Measurements from ENCODE around the gene UFD1.

UFD1 gene

DNA sequence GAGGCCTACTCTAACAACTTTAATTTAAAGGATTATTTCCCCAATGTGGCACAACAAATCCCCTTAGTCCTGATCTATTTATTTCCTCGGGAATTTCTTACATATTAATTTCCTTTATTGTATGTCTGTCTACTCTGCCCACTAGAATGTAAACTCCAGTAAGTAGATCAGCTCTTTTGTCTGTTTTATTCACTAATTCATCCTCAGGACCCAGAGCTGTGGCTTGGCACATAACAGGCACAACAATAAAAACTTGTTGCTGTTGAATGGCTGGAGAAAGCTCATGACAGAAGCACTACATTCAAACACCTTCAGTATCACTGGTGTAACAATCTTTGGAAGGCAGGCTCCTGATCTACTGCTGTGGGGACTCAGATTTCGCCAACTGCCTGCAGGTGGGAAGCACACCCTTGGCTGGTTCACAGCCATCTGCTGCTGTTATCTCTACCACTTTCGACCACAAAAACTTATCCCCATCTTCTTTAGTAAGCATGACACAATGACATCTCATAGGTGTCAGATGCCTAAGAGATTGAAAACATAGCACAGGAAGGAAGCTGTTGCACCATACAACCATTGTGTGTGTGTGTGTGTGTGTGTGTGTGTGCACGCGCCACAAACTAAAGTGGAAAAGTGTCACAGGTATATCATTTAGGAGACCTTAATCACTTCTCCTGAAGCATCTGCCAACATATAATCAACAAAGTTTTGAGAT is 59.4 kb downstream of the UFD1 start:
- Histone ChIP-seq H3K9ac (ENCODE audit: insufficient read length) (no peak overlapping the region), H3K36me3 (ENCODE audit: insufficient read depth, low read length) (peaks cover 12% of the 10 kb centered on the region; the same call in 1 of the 2 replicates), H3K9me3 (ENCODE audit: low read depth, low read length) (no peaks in the 10 kb centered on the region), H3K4me3 (no peak overlapping the region), H3K27ac (no peak overlapping the region)
- DNase-seq (ENCODE audit: low read depth, low spot score), result no peak
- TF ChIP-seq FOXP2 (optimal IDR thresholded peaks at IDR 0.05; ENCODE audit: control extremely low read depth, extremely low read length, insufficient read depth) (no peak), EZH2 (IDR thresholded peaks at IDR 0.05) (no peak), POLR2AphosphoS5 (IDR thresholded peaks at IDR 0.05; ENCODE audit: borderline replicate concordance, low read depth, low read length) (no peak)

GRCh38 chr22:19419086-19419463 is 59.9 kb downstream of the UFD1 start:
- Histone ChIP-seq H3K9me3 (ENCODE audit: low read depth, low read length) (no peaks in the 10 kb centered on the region), H3K36me3 (ENCODE audit: insufficient read depth, low read length) (peaks cover 12% of the 10 kb centered on the region; the same call in 1 of the 2 replicates), H3K4me3 (no peak overlapping the region), H3K27ac (no peak overlapping the region), H3K9ac (ENCODE audit: insufficient read length) (no peak overlapping the region)
- TF ChIP-seq POLR2AphosphoS5 (IDR thresholded peaks at IDR 0.05; ENCODE audit: borderline replicate concordance, low read depth, low read length) (no peak), FOXP2 (optimal IDR thresholded peaks at IDR 0.05; ENCODE audit: control extremely low read depth, extremely low read length, insufficient read depth) (no peak), EZH2 (IDR thresholded peaks at IDR 0.05) (no peak)
- no peak for DNase-seq (ENCODE audit: low read depth, low spot score)

- Histone ChIP-seq H3K27ac (no peak overlapping the region), H3K9me3 (ENCODE audit: low read depth, low read length) (no peaks in the 10 kb centered on the region), H3K4me3 (no peak overlapping the region), H3K9ac (ENCODE audit: insufficient read length) (no peak overlapping the region), H3K36me3 (ENCODE audit: insufficient read depth, low read length) (peaks cover 21% of the 10 kb centered on the region; the same call in 1 of the 2 replicates)
- TF ChIP-seq FOXP2 (optimal IDR thresholded peaks at IDR 0.05; ENCODE audit: control extremely low read depth, extremely low read length, insufficient read depth) (no peak), POLR2AphosphoS5 (IDR thresholded peaks at IDR 0.05; ENCODE audit: borderline replicate concordance, low read depth, low read length) (no peak), EZH2 (IDR thresholded peaks at IDR 0.05) (no peak)
- no peak for DNase-seq (ENCODE audit: low read depth, low spot score)
Measured at GRCh38 chr22:19412923-19413322, 66.1 kb downstream of the UFD1 start.

DNA sequence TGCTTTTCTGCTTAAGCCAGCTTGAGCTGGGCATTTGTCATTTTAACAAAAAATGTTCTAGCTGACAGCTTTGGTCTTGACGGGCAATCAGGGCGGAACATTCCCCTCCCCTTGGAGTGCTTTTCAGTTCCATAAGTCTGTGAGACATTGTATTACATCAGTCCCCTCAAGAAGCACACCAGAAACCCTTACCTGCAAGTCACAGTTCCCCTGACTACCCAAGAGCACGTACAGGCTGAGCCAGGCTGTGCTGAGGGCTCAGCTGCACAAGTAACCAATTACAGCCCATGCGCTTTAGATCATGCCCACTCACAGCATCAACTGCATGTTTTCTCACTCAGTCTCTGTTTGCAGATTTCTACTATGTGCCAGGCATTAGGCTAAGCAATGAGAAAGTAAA is 66.5 kb downstream of the UFD1 start:
- Histone ChIP-seq H3K4me3 (no peak overlapping the region), H3K9ac (ENCODE audit: insufficient read length) (no peak overlapping the region), H3K9me3 (ENCODE audit: low read depth, low read length) (no peaks in the 10 kb centered on the region), H3K36me3 (ENCODE audit: insufficient read depth, low read length) (peaks cover 21% of the 10 kb centered on the region; the same call in 1 of the 2 replicates), H3K27ac (no peak overlapping the region)
- no peak for TF ChIP-seq EZH2 (IDR thresholded peaks at IDR 0.05)
- TF ChIP-seq FOXP2 (optimal IDR thresholded peaks at IDR 0.05; ENCODE audit: control extremely low read depth, extremely low read length, insufficient read depth), result no peak
- no peak for TF ChIP-seq POLR2AphosphoS5 (IDR thresholded peaks at IDR 0.05; ENCODE audit: borderline replicate concordance, low read depth, low read length)
- no peak for DNase-seq (ENCODE audit: low read depth, low spot score)

GRCh38 chr22:19411690-19412045 is 67.3 kb downstream of the UFD1 start:
- Histone ChIP-seq H3K9ac (ENCODE audit: insufficient read length) (no peak overlapping the region), H3K36me3 (ENCODE audit: insufficient read depth, low read length) (peaks cover 25% of the 10 kb centered on the region; the same call in 1 of the 2 replicates)

DNA sequence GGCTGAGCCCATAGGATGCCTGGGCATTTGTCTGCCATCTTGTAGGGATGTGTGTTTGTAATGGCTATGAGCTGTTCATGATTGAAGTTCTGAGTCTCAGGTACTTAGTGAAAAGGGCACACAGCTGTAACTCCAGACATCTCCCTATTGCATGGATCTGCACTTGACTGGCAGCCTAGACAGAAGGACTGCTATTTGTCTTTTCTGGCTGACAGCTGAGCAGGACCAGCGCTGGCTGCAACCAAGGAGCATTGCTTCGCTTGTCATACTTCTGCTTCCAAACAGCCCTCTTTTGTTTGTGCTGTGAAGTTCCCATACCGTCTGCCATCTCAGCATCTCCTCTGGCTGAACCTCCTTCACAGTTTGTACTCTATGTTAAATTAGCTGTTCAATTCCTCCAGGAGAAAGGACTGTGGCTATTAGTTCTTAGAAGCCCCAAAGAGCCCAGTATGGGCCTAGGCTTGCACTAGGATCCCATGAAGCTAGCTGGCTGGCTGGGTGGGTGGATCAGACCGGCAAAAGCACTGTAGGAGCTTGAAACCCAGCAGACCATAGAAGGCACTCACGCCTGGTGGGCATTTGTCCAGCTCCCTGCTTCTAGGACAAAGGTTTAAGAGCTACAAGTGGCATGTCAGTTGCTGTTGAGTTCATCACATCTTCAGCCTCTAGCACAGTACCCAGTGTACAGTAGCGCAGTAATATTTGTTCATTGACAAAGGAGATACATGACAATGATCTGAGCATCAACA is 67.9 kb downstream of the UFD1 start:
- no peak for TF ChIP-seq EZH2 (IDR thresholded peaks at IDR 0.05)
- no peak for TF ChIP-seq POLR2AphosphoS5 (IDR thresholded peaks at IDR 0.05; ENCODE audit: borderline replicate concordance, low read depth, low read length)
- TF ChIP-seq FOXP2 (optimal IDR thresholded peaks at IDR 0.05; ENCODE audit: control extremely low read depth, extremely low read length, insufficient read depth), result no peak
- H3K9ac ChIP-seq (ENCODE audit: insufficient read length), result no peak overlapping the region
- peaks cover 26% of the 10 kb centered on the region; the same call in 1 of the 2 replicates for H3K36me3 ChIP-seq (ENCODE audit: insufficient read depth, low read length)
- no peak for DNase-seq (ENCODE audit: low read depth, low spot score)
- H3K9me3 ChIP-seq (ENCODE audit: low read depth, low read length), result no peaks in the 10 kb centered on the region
- H3K4me3 ChIP-seq, result no peak overlapping the region
- H3K27ac ChIP-seq, result no peak overlapping the region

More at GRCh38 chr22:19411690-19412045, 67.3 kb downstream of the UFD1 start:
- TF ChIP-seq POLR2AphosphoS5 (IDR thresholded peaks at IDR 0.05; ENCODE audit: borderline replicate concordance, low read depth, low read length) (no peak), EZH2 (IDR thresholded peaks at IDR 0.05) (no peak), FOXP2 (optimal IDR thresholded peaks at IDR 0.05; ENCODE audit: control extremely low read depth, extremely low read length, insufficient read depth) (no peak)
- Histone ChIP-seq H3K9me3 (ENCODE audit: low read depth, low read length) (no peaks in the 10 kb centered on the region), H3K4me3 (no peak overlapping the region), H3K27ac (no peak overlapping the region)
- DNase-seq (ENCODE audit: low read depth, low spot score), result no peak

DNA sequence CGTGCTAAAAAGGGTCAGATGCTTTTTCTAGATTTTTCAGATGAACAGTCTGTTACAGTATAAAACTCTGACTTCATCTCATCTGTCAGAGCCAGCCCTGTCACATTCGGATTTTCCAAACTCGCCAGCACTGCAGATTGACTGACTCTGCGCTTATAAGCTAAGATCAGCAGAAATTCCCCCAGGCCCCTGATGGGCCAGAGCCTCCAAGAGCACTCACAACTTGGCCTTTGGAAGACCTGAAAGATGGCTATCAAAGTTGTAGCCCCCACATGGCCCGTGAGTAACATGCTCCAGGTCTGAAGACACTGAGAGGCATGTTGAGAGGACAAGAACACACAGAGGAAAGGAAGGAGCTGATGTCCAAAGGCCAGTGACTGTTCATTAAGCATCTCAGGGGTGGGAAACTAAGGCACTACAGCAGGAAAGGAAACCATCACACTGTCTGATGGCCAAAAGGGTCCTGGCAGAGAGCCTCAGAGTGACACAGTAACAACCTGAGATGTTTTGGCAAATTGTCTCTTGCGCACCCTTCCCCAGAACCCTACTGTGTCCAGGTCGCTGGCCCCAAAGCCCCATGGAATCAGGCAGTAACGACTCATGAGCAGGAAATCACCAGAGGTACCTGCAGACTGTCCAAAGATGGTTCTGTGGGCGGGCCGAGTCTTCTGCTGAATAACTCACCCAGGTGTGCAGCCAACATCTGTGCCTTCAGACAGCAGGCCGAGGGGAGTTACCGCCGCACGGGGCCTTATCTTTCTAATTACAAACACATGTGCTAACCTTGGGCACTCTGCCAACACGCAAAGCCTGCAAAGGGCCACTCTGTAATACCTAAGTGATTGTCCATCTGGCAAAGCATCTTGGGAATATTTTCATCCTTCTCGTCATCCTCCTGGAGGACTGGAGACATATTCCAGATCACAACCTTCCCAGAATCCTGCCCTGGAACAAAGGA is 71.1 kb downstream of the UFD1 start:
- Histone ChIP-seq H3K36me3 (ENCODE audit: insufficient read depth, low read length) (peaks cover 36% of the 10 kb centered on the region; the same call in 1 of the 2 replicates), H3K9ac (ENCODE audit: insufficient read length) (no peak overlapping the region), H3K27ac (no peak overlapping the region), H3K9me3 (ENCODE audit: low read depth, low read length) (no peaks in the 10 kb centered on the region), H3K4me3 (no peak overlapping the region)
- TF ChIP-seq EZH2 (IDR thresholded peaks at IDR 0.05) (no peak), POLR2AphosphoS5 (IDR thresholded peaks at IDR 0.05; ENCODE audit: borderline replicate concordance, low read depth, low read length) (no peak), FOXP2 (optimal IDR thresholded peaks at IDR 0.05; ENCODE audit: control extremely low read depth, extremely low read length, insufficient read depth) (no peak)
- DNase-seq (ENCODE audit: low read depth, low spot score), result no peak
